ENCODE results near the gene CASP8AP2.
"Not testable (repeated sequence)": the region's sequence is repeated elsewhere in the genome, so short reads cannot be mapped to it uniquely, and the experiment has no call there.

The CASP8AP2 gene

GRCh38 chr6:89805814-89806371 lies 23.8 kb upstream of the CASP8AP2 start:
- H4K20me1 ChIP-seq (ENCODE audit: insufficient read depth, low read length): no peaks in the 10 kb centered on the region
- H3K4me1 ChIP-seq (ENCODE audit: insufficient read depth, low read length, severe bottlenecking): no peaks in the 10 kb centered on the region
- no peak overlapping the region for H3K9ac ChIP-seq (ENCODE audit: low read length)
- no peaks in the 10 kb centered on the region for H3K9me3 ChIP-seq (ENCODE audit: low read length)
- peaks cover 56% of the 10 kb centered on the region for H3K79me2 ChIP-seq (ENCODE audit: insufficient read depth, low read length)
- H2AFZ ChIP-seq (ENCODE audit: low read length): no peak overlapping the region
- H3F3A ChIP-seq (ENCODE audit: insufficient read depth, low read length): no peaks in the 10 kb centered on the region
- H3K27ac ChIP-seq (ENCODE audit: low read depth, low read length, poor library complexity, severe bottlenecking): no peak overlapping the region
- H3K36me3 ChIP-seq (ENCODE audit: insufficient read depth, low read length): peaks cover 30% of the 10 kb centered on the region; the same call in 1 of the 2 replicates
- H3K4me3 ChIP-seq (ENCODE audit: low read depth, low read length, poor library complexity, severe bottlenecking): no peak overlapping the region
- no peak overlapping the region for H3K4me2 ChIP-seq (ENCODE audit: low read length)
- TF ChIP-seq CTCF (IDR thresholded peaks at IDR 0.05; ENCODE audit: low read length) (no peak), EZH2 (IDR thresholded peaks at IDR 0.05; ENCODE audit: borderline replicate concordance, low read length) (no peak)
- H3K9me2 ChIP-seq (ENCODE audit: low read depth, low read length): no peaks in the 10 kb centered on the region
- H3K27me3 ChIP-seq (ENCODE audit: insufficient read depth, low read length): no peaks in the 10 kb centered on the region

- H3K4me2 ChIP-seq (ENCODE audit: low read length): no peak overlapping the region
- H3K9me2 ChIP-seq (ENCODE audit: low read depth, low read length): no peaks in the 10 kb centered on the region
- H4K20me1 ChIP-seq (ENCODE audit: insufficient read depth, low read length): no peaks in the 10 kb centered on the region
- H3K4me3 ChIP-seq (ENCODE audit: low read depth, low read length, poor library complexity, severe bottlenecking): no peak overlapping the region
- H3K79me2 ChIP-seq (ENCODE audit: insufficient read depth, low read length): peaks cover 68% of the 10 kb centered on the region
- no peak overlapping the region for H3K27ac ChIP-seq (ENCODE audit: low read depth, low read length, poor library complexity, severe bottlenecking)
- peaks cover 16% of the 10 kb centered on the region; the same call in 1 of the 2 replicates for H3K36me3 ChIP-seq (ENCODE audit: insufficient read depth, low read length)
- H2AFZ ChIP-seq (ENCODE audit: low read length): no peak overlapping the region
- no peaks in the 10 kb centered on the region for H3K27me3 ChIP-seq (ENCODE audit: insufficient read depth, low read length)
- H3K9ac ChIP-seq (ENCODE audit: low read length): no peak overlapping the region
- H3K9me3 ChIP-seq (ENCODE audit: low read length): no peaks in the 10 kb centered on the region
- no peaks in the 10 kb centered on the region for H3F3A ChIP-seq (ENCODE audit: insufficient read depth, low read length)
- H3K4me1 ChIP-seq (ENCODE audit: insufficient read depth, low read length, severe bottlenecking): no peaks in the 10 kb centered on the region
- TF ChIP-seq CTCF (IDR thresholded peaks at IDR 0.05; ENCODE audit: low read length) (no peak), EZH2 (IDR thresholded peaks at IDR 0.05; ENCODE audit: borderline replicate concordance, low read length) (no peak)
These were observed 22.1 kb upstream of the CASP8AP2 start for GRCh38 chr6:89807581-89807980.

GRCh38 chr6:89813422-89813821 lies 16.3 kb upstream of the CASP8AP2 start:
- H3F3A ChIP-seq (ENCODE audit: insufficient read depth, low read length): not testable (repeated sequence)
- H3K4me1 ChIP-seq (ENCODE audit: insufficient read depth, low read length, severe bottlenecking): peaks cover 19% of the 10 kb centered on the region

GRCh38 chr6:89817481-89817880 lies 12.2 kb upstream of the CASP8AP2 start:
- no peak overlapping the region for H2AFZ ChIP-seq (ENCODE audit: low read length)
- H3F3A ChIP-seq (ENCODE audit: insufficient read depth, low read length): no peaks in the 10 kb centered on the region
- peaks cover 30% of the 10 kb centered on the region for H3K4me1 ChIP-seq (ENCODE audit: insufficient read depth, low read length, severe bottlenecking)
- H3K9ac ChIP-seq (ENCODE audit: low read length): peak overlapping the region; percentile 17; the same call in 1 of the 2 replicates
- H3K36me3 ChIP-seq (ENCODE audit: insufficient read depth, low read length): no peaks in the 10 kb centered on the region
- H3K9me2 ChIP-seq (ENCODE audit: low read depth, low read length): no peaks in the 10 kb centered on the region
- no peaks in the 10 kb centered on the region for H4K20me1 ChIP-seq (ENCODE audit: insufficient read depth, low read length)
- H3K4me2 ChIP-seq (ENCODE audit: low read length): peak overlapping the region; percentile 81
- H3K27me3 ChIP-seq (ENCODE audit: insufficient read depth, low read length): no peaks in the 10 kb centered on the region
- peak overlapping the region; percentile 10 for H3K27ac ChIP-seq (ENCODE audit: low read depth, low read length, poor library complexity, severe bottlenecking)
- no peak for TF ChIP-seq EZH2 (IDR thresholded peaks at IDR 0.05; ENCODE audit: borderline replicate concordance, low read length)
- TF ChIP-seq CTCF (IDR thresholded peaks at IDR 0.05; ENCODE audit: low read length): no peak
- peak overlapping the region; percentile 82 for H3K4me3 ChIP-seq (ENCODE audit: low read depth, low read length, poor library complexity, severe bottlenecking)
- no peaks in the 10 kb centered on the region for H3K9me3 ChIP-seq (ENCODE audit: low read length)
- H3K79me2 ChIP-seq (ENCODE audit: insufficient read depth, low read length): peaks cover 59% of the 10 kb centered on the region

More at GRCh38 chr6:89813422-89813821, 16.3 kb upstream of the CASP8AP2 start:
- H2AFZ ChIP-seq (ENCODE audit: low read length); H3K9ac ChIP-seq (ENCODE audit: low read length); H3K4me2 ChIP-seq (ENCODE audit: low read length); H3K9me3 ChIP-seq (ENCODE audit: low read length); H3K4me3 ChIP-seq (ENCODE audit: low read depth, low read length, poor library complexity, severe bottlenecking); H4K20me1 ChIP-seq (ENCODE audit: insufficient read depth, low read length); H3K9me2 ChIP-seq (ENCODE audit: low read depth, low read length); H3K27ac ChIP-seq (ENCODE audit: low read depth, low read length, poor library complexity, severe bottlenecking); H3K27me3 ChIP-seq (ENCODE audit: insufficient read depth, low read length); H3K36me3 ChIP-seq (ENCODE audit: insufficient read depth, low read length): not testable (repeated sequence)
- H3K79me2 ChIP-seq (ENCODE audit: insufficient read depth, low read length): peaks cover 78% of the 10 kb centered on the region

Data from OCI-LY1 (cell line).